ENCODE results near the gene PROK2.

Gene PROK2

DNA sequence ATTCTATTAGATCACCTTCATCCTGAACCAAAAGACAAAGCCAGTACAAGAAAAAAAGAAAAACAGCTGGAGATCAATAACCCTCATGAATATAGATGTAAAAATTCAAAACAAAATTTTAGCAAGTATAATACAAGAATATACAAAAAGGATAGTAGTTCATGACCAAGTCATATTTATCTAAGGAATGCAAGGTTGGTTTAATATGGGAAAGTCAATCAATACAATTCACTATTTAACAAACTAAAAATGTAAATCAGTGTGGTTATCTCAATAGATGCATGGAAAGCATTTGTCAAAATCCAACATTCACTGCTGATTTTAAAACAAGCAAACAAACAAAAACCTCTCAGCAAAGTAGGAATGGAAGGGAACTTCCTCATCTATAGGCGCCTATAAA lies 42.3 kb downstream of the PROK2 start:
- DNase-seq (ENCODE audit: low read depth in 2 of 2) = no peak

DNA sequence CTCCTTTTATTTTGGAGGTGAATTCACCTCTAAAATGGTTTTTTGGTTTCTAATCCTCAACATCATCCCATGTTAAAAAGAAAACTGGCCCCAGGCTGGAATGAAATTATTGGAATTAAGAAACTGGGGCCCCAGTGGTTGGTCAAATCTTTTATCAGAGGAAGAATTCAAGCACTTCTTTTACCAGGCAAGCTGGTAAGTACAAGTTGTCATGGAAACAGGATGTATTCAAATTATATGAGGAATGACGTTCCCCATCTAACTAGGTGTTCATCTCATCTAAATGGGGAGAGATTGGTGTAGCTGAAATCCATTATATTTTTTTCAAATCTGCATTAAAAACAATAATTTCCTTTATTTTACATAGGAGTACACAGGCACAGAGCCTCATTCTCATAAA lies 50.1 kb downstream of the PROK2 start:
- no peak for DNase-seq (ENCODE audit: low read depth in 2 of 2)

DNA sequence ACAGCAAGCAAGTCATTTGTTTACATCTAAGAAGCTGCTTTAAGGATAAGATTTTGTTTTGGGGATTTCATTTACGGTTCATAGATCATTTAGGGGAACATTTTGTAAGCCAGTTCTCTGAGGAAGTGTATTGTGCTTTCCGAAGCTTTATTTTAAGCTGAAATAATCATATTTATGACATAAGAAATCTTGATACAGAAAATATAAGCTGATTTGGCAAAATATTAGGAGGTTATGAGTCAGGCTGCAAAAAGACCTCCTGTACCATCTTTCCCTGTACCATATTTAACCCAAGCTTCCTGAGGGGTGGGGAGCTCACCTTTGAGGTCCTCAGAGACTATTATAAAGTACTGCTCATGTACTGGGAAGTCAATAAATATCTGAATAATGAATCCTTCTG lies 51.6 kb downstream of the PROK2 start:
- DNase-seq (ENCODE audit: low read depth in 2 of 2) = no peak

DNA sequence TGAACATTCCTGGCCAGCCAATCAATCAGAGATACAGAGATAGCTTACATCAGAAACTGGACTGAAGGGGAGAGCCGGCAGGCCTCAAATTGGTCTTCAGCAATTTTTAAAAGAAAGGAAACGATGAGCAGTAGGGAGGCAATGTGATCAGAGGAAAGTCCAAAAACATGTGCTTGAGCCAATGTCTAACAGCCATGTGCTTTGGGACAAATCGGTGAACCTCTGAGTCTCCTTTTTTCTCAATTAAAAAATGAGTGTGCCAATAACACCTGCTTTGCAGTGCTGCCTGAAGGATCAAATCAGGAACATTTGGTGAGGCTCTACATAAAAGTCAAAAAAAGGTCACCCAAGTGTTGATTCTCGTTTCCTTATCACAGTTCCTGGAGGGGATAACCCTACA lies 52.3 kb downstream of the PROK2 start:
- DNase-seq (ENCODE audit: low read depth in 2 of 2) = no peak

DNA sequence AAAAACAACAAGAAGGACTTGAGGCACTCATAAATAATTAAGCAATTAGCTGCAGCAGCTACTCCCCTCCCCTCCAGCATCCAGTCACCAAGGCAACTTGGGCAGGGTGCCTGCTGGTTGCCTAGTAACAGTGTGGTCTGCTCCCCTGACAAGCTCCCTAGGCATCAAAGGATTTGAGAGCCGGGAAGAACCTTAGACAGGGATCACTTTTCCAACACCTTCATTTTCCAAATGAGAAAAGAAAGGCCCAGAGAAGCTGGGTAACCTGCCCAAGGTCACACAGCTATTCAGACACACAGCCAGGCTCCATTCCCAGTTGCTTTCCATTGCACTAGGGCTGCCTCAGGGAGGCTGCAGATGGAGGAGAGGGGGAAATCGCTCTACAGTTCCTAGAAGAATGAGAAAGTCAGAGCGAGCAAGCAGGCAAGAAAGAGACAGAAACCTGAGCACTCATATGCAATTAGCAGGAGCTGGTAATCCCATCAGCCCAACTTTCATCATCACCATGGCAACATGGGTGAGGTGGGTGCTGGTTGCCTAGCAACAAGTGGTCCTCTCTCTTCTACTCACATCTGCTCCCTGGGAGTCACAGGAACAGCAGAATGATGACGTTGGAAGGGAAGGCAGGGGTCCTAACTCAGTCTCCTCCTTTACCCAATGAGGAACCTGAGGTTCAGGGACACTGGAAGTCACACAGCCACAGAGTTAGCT lies 56.2 kb downstream of the PROK2 start:
- no peak for DNase-seq (ENCODE audit: low read depth in 2 of 2)

DNA sequence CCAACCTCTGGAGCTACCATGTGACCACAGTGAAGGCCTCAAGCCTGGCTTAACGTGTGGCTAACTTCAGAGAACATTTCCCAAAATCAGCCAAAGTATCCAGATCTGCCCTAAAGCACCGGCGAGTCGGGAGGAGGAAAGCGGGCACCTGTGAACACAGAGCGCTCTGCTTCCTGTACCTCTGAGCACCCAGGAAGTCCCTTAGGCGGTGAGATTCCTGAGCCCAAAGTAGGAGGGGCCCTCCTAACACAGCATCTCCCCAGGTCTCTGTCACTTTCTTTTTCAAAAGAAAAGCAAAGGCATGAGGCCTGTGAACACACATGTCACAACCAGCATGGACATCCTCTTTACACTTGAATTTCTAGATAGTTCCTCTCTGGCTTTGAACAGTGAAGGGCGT lies 58.8 kb downstream of the PROK2 start:
- DNase-seq (ENCODE audit: low read depth in 2 of 2) = peak; percentile 39 to 46

DNA sequence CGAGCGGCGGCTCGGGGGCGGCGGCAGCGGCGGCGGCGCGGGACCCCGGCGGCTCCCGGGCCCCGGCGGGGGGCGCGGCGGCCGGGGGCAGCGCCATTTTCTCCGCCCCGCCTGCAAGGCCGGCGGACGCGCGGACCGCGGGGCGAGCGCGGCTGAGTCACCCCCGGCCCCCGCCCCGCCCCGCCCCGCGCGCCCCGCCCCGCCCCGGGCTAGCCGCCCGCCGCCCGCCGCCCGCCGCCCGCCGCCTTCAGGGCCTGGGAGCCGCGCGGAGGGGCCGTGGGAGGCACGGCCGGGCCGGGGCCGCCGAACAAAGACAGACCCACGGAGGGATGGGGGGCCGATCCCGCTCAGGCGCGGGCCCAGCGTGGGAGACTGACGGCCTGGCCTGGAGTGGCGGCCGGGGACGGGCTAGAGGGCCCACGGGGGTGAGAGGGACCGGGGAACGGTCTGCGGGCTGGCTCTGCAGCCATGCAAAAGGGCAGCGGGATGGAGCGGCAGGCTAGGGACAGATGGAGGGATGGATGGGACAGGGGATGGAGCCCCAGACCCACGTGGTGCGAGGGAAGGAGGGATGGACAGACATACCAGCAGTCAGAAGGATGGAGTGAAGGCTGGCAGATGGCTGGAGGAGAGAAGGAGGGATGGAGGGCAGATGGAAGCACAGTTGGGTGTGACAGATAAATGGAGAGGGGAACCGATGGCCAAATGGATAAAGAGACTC lies 59.5 kb downstream of the PROK2 start, which contains the start of gene EIF4E3:
Gene EIF4E3, minus strand, starts transcription at position 132 of the 721 bp plus-strand sequence. Its CDS starts 35 bp downstream, at position 97.
- DNase-seq (ENCODE audit: low read depth in 2 of 2) = no peak

DNA sequence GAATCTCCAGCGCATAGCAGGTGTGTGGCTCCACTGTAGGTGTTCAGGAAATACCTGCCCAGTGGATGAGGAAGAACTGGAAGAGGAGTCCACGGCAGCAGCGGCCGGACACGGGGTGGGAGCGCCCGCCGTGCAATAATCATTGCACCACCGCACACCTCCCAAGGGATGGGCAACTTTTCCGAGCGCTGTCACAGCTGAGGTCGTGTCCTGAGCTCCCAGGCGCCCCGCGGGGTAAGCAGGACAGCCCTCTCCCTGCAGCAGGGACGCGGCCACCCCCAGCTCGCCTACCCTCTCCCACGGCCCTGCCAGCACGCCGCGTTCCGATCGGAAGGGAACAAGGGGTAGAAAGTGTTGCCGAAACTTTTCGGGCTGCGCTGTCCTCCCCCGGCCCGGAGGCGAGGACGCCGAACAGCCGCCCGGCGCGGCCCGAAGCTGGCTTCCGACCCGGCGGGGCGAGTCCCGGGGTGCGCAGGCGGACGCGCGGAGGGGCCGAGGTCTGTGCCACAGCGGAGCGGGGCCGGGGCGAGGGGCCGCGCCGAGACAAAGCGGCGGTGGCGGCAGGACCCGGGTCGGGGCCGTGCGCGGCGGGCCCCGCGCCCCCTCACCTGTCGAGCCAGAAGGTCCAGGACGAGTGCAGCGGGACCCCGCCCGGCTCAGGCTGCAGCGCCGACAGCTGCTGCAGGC lies 60.2 kb downstream of the PROK2 start:
- DNase-seq (ENCODE audit: low read depth in 2 of 2) = no peak

DNA sequence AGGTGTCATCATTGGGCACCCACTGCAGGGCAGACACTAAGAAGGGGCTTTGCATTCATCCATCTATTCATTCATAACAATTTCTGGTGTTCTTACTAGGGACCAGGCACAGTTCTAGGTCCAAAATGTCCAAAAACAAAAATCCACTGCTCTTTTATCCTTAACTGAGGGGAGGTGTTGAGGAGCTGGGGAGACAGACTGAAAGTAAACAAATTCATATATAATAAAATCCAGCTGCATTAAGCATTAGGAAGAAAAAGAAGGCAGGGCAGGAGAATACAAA lies 60.8 kb downstream of the PROK2 start:
- no peak for DNase-seq (ENCODE audit: low read depth in 2 of 2)

DNA sequence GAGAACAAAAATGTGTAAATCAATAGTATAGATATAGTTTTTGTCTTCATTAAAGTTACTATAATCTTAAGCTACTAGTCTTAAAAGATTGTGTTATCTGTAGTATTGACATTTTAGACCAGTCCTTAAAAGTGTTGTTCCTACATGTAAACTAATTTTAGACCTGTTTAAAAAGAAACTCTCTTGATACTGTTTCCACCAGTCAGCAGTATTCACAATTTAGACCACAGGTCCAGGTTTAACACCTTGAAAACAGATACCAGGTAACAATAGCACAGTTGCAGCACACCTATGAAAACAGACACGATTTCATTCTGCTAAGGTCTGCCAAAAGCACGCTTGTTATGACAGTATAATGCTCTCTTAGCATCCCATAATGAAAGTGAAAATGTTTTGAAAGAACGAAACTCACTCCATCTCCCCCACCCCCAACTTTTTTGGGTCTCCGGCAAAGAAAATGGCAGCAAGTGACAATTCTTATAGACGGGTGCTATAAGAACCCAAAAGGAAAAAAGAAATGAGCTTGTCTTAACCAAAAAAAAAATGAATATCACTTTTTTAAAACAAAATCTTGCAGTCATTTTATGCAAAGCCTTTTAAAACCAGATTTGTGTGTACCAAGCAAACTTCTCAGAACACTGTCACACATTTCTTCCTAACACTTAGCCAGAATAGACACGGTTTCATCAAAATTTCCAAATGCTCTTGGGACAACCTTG lies 61.3 kb downstream of the PROK2 start:
- DNase-seq (ENCODE audit: low read depth in 2 of 2) = peak in 1 of 2 donors; percentile 42

DNA sequence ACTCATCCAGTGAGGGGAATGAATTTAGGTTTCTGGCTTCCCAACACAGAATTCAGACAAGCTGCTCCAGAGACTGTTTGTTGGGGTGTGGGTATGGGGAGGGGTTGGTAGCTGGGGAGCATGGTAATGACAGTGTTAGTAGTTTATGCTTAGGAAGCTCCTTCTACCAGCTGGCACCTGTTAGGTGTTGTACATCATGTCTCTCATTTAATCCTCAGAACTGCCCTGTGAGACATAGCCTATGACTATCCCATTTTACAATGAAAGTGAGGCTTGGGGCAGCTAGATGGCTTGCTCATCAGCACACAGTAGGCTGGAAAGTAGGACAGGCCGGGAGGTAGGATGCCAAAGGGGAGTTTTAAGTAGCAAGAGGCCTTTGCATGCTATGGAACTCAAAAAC lies 62.3 kb downstream of the PROK2 start:
- no peak for DNase-seq (ENCODE audit: low read depth in 2 of 2)
